SK-N-SH (cell line): ENCODE results near the gene IL4. TPM values are rescaled to one million over a fixed set of nuclear protein-coding genes. Genes with fewer than 3 reads are reported as not detected.

Experiments
- CTCF ChIA-PET: fragments of 300-600, 350-600 bp; formaldehyde crosslinking; extraction: SDS; loops from one replicate; lab custom pipeline; 2021; lab: Yijun Ruan, JAX
- POLR2A ChIA-PET: fragments of 350-600 bp; sonication (Branson Sonifier 250); formaldehyde crosslinking; extraction: SDS; loops from one replicate; lab custom pipeline; 2020; ENCODE audit warnings: antibody characterized with exemption, inconsistent platforms; lab: Yijun Ruan, JAX
- DNase-seq: peaks from one replicate; pipeline ENCODE4 v3.0.0; 2012
- H2AFZ ChIP-seq: fragments of 200-600 bp; sonication (generic); 2 replicates; pipeline ENCODE4 v1.8.1; 2016; ENCODE audit warnings: antibody characterized with exemption, mild to moderate bottlenecking, low read depth
- H3F3A ChIP-seq: fragments of 200-600 bp; sonication (generic); replicated peaks from 2 replicates; pipeline ENCODE3; 2016; ENCODE audit warnings: antibody characterized with exemption, mild to moderate bottlenecking; ENCODE audit not compliant: insufficient read depth
- H3K27ac ChIP-seq, 2 experiments: fragments of 200-500 bp in 1 of 2; fragments of 200-600 bp in 1 of 2; sonication (Bioruptor generic) in 1 of 2; sonication (generic), shearing (Covaris generic) in 1 of 2; 2 replicates each; pipeline versions ENCODE4 v1.5.1 to v1.6.1; 2014 to 2016; ENCODE audit warnings: low read depth in 2 of 2, inconsistent platforms in 1 of 2, low read length in 1 of 2, mild to moderate bottlenecking in 1 of 2, mixed read lengths in 1 of 2
- H3K27me3 ChIP-seq: fragments of 200-600 bp; sonication (generic), shearing (Covaris generic); 2 replicates; pipeline ENCODE4 v1.6.1; 2016; ENCODE audit warnings: mixed run types; ENCODE audit not compliant: insufficient read depth
- H3K36me3 ChIP-seq, 2 experiments: fragments of 200-500 bp in 1 of 2; fragments of 200-600 bp in 1 of 2; sonication (Bioruptor generic) in 1 of 2; sonication (generic) in 1 of 2; replicated peaks in 1 of 2; 2 replicates each; pipeline versions ENCODE3 to v1.5.1; 2014 to 2016; ENCODE audit warnings: low read length in 1 of 2, mild to moderate bottlenecking in 1 of 2; ENCODE audit not compliant: insufficient read depth in 2 of 2, control insufficient read depth in 1 of 2
- H3K4me1 ChIP-seq, 2 experiments: fragments of 200-500 bp in 1 of 2; fragments of 200-600 bp in 1 of 2; sonication (Bioruptor generic) in 1 of 2; sonication (generic), shearing (Covaris generic) in 1 of 2; 2 replicates each; pipeline versions ENCODE4 v1.5.1 to v1.6.1; 2014 to 2016; ENCODE audit warnings: low read depth in 1 of 2, low read length in 1 of 2, mixed run types in 1 of 2; ENCODE audit not compliant: insufficient read depth in 2 of 2, control insufficient read depth in 1 of 2
- H3K4me2 ChIP-seq: fragments of 200-600 bp; sonication (generic), shearing (Covaris generic); 2 replicates; pipeline ENCODE4 v1.6.1; 2017; ENCODE audit warnings: mixed run types
- H3K4me3 ChIP-seq, 2 experiments: fragments of 200-500 bp in 1 of 2; fragments of 200-600 bp in 1 of 2; sonication (Bioruptor generic) in 1 of 2; sonication (generic), shearing (Covaris generic) in 1 of 2; 2 replicates each; pipeline versions ENCODE4 v1.5.1 to v1.8.1; 2014 to 2016; ENCODE audit warnings: low read depth in 2 of 2, inconsistent platforms in 1 of 2, low read length in 1 of 2, mild to moderate bottlenecking in 1 of 2, mixed read lengths in 1 of 2, moderate library complexity in 1 of 2
- H3K79me2 ChIP-seq: fragments of 200-600 bp; sonication (generic); 2 replicates; pipeline ENCODE4 v1.8.1; 2017; ENCODE audit warnings: mild to moderate bottlenecking; ENCODE audit not compliant: insufficient read depth
- H3K9ac ChIP-seq: fragments of 200-600 bp; sonication (generic); 2 replicates; pipeline ENCODE4 v1.6.1; 2017; ENCODE audit warnings: mixed run types
- H3K9me2 ChIP-seq: fragments of 200-600 bp; sonication (generic); 2 replicates; pipeline ENCODE4 v1.6.1; 2017; ENCODE audit warnings: mixed run types
- H3K9me3 ChIP-seq: fragments of 200-600 bp; sonication (generic); 2 replicates; pipeline ENCODE4 v1.6.1; 2017; ENCODE audit warnings: mixed run types, mild to moderate bottlenecking, moderate library complexity
- H4K20me1 ChIP-seq: fragments of 200-600 bp; sonication (generic); 2 replicates; pipeline ENCODE4 v1.6.1; 2017; ENCODE audit warnings: mild to moderate bottlenecking, mixed run types; ENCODE audit not compliant: insufficient read depth
- ELF1 ChIP-seq: IDR thresholded peaks from 2 replicates; pipeline ENCODE4 v1.4.0; 2012
- FOXJ3 ChIP-seq: sonication (generic); formaldehyde crosslinking; IDR thresholded peaks from 2 replicates; pipeline ENCODE4 v1.5.1; 2020; ENCODE audit warnings: mild to moderate bottlenecking, missing genetic modification reagents
- MAX ChIP-seq: IDR thresholded peaks from 2 replicates; pipeline ENCODE4 v1.4.0; 2012; ENCODE audit warnings: low read depth
- MEF2A ChIP-seq: IDR thresholded peaks from 2 replicates; pipeline ENCODE4 v1.4.0; 2012; ENCODE audit warnings: low read depth, borderline replicate concordance
- MXI1 ChIP-seq: IDR thresholded peaks from 2 replicates; pipeline ENCODE4 v1.6.1; 2012; ENCODE audit warnings: mild to moderate bottlenecking, low read depth, low read length, improper control_type of control experiment
- RFX5 ChIP-seq: IDR thresholded peaks from 2 replicates; pipeline ENCODE4 v1.6.1; 2012; ENCODE audit warnings: mild to moderate bottlenecking, improper control_type of control experiment, low read length
- SMC3 ChIP-seq: IDR thresholded peaks from 2 replicates; pipeline ENCODE4 v1.6.1; 2012; ENCODE audit warnings: low read depth, low read length, improper control_type of control experiment
- TCF12 ChIP-seq: IDR thresholded peaks from 2 replicates; pipeline ENCODE4 v1.4.0; 2012
- USF1 ChIP-seq: IDR thresholded peaks from 2 replicates; pipeline ENCODE4 v1.4.0; 2012; ENCODE audit warnings: low read depth, borderline replicate concordance
- ZBTB33 ChIP-seq: IDR thresholded peaks from 2 replicates; pipeline ENCODE4 v1.4.0; 2012; ENCODE audit warnings: low read depth, borderline replicate concordance
- WGBS: methylation state at CpG from one replicate; pipeline ENCODE4 v1.1.6; 2017; ENCODE audit warnings: low lambda C conversion rate; 5-methylcytosine and 5-hydroxymethylcytosine counted together
- polyA plus RNA-seq, 3 experiments: library from polyadenylated mRNA; depleted of rRNA; stranded (reverse); fragments of >200 nt; gene quantifications; 2 replicates each; pipeline ENCODE4 v1.2.3, GENCODE V29; 2012
- TF ChIP-seq, protein P1 (sequence below): fragments of 150-350 bp; IDR thresholded peaks from 2 replicates; pipeline ENCODE4 v1.6.1; 2016; ENCODE audit warnings: mild to moderate bottlenecking, low read depth, low read length

Gene IL4
- polyA plus RNA-seq, 1 of the 3 experiments (the other 2 are of a cell fraction): not detected

DNA sequence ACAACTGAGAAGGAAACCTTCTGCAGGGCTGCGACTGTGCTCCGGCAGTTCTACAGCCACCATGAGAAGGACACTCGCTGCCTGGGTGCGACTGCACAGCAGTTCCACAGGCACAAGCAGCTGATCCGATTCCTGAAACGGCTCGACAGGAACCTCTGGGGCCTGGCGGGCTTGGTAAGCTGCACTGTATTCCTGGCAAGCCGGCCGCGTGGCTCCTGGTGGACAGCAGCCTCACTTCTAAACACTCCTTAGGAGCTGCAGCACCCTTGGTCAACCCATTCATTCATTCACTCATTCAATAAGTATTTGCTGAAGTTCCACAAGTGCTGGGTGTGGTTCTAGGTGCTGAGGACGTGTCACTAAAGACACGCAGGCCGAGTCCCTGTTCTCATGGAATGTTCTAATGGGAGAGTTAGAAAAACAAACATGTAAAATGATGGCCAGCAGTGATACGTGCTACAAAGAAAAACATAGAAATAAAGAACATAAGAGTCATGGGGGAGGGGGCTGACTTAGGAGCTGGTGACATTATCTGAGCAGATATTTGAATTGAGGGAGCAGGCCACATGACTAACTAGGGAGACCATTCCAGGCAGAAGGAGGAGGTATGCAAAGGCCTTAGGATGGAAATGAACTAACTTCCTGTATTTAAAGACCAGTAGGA lies 6.1 kb downstream of the IL4 start:
- H3K4me3 ChIP-seq: no peak overlapping the region
- no peak overlapping the region for H3K4me2 ChIP-seq
- H3K36me3 ChIP-seq: no peaks in the 10 kb centered on the region
- H4K20me1 ChIP-seq: no peaks in the 10 kb centered on the region
- no peaks in the 10 kb centered on the region for H3K79me2 ChIP-seq
- no peak overlapping the region for H2AFZ ChIP-seq
- ChIA-PET POLR2A (no interaction called here), CTCF (no interaction called here)
- no peak for DNase-seq
- peaks cover 21% of the 10 kb centered on the region for H3F3A ChIP-seq
- H3K9ac ChIP-seq: no peak overlapping the region
- TF ChIP-seq MXI1: no peak
- TF ChIP-seq SMC3: no peak
- no peak for TF ChIP-seq MAX
- TF ChIP-seq MEF2A: no peak
- no peak for TF ChIP-seq FOXJ3 (CRISPR knock-in tag)
- TF ChIP-seq ZBTB33: no peak
- H3K27ac ChIP-seq: no peak overlapping the region
- no peaks in the 10 kb centered on the region for H3K9me2 ChIP-seq
- no peaks in the 10 kb centered on the region for H3K9me3 ChIP-seq
- H3K4me1 ChIP-seq: peaks cover 0 to 21% of the 10 kb centered on the region in 2 experiments; a peak in 3 of 4 replicates
- WGBS: 96% methylated on average over 15 of the region's 15 CpGs
- no peaks in the 10 kb centered on the region for H3K27me3 ChIP-seq

DNA sequence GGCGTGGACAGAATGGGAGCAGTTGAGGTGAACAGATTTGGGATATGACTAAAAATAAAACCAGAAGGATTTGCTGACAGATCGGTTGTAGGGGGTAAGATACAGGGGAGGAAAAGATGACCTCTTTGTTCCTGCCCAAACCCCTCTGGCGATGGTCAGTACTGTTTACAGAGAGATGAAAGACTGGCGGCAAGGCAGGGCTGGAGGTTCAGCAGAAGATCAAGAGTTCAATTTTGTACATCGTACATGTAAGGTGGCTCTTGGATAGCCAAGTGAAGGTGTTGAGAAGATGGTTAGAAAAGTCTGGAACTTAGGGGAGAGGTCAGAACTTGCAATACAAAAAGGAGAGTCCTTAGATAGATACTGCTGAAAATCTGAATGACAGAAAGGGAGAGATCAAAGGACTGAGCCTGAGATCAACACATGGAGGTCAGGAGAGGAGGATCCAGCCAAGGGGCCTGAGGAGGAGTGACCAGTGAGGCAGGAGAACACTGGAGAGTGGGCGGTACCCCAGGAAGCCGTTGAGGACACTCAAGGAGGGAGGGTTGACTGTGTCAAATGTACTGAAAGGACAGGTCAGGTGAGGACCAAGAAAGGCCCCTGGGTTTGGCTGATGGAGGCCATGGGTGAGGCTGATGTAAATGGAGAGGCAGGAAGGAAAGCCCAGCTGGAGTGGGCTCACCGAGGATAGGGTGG lies 7.1 kb downstream of the IL4 start:
- CTCF ChIA-PET: interaction anchor here (0.8 kb wide), 1 partner anchor 180 kb away, joined by 3 read pairs; no protein-coding TSS in a partner anchor
- DNase-seq: no peak

More for the DNA sequence above, 7.1 kb downstream of the IL4 start:
- no peaks in the 10 kb centered on the region for H3K9me3 ChIP-seq
- H3K27ac ChIP-seq: no peak overlapping the region
- TF ChIP-seq, protein P1, sequence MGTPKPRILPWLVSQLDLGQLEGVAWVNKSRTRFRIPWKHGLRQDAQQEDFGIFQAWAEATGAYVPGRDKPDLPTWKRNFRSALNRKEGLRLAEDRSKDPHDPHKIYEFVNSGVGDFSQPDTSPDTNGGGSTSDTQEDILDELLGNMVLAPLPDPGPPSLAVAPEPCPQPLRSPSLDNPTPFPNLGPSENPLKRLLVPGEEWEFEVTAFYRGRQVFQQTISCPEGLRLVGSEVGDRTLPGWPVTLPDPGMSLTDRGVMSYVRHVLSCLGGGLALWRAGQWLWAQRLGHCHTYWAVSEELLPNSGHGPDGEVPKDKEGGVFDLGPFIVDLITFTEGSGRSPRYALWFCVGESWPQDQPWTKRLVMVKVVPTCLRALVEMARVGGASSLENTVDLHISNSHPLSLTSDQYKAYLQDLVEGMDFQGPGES: no peak
- TF ChIP-seq RFX5 (no peak), ELF1 (no peak), TCF12 (no peak), USF1 (no peak)
- H3K9ac ChIP-seq: no peak overlapping the region
- H4K20me1 ChIP-seq: no peaks in the 10 kb centered on the region
- H3K4me1 ChIP-seq: peaks cover 0 to 16% of the 10 kb centered on the region in 2 experiments; a peak in 2 of 4 replicates
- H3K79me2 ChIP-seq: no peaks in the 10 kb centered on the region
- H2AFZ ChIP-seq: no peak overlapping the region
- POLR2A ChIA-PET: no interaction called here
- 85% methylated on average over 8 of the region's 8 CpGs for WGBS
- H3K36me3 ChIP-seq: no peaks in the 10 kb centered on the region
- H3K27me3 ChIP-seq: no peaks in the 10 kb centered on the region
- H3K4me3 ChIP-seq: no peak overlapping the region
- H3F3A ChIP-seq: peaks cover 17% of the 10 kb centered on the region
- H3K4me2 ChIP-seq: no peak overlapping the region
- H3K9me2 ChIP-seq: no peaks in the 10 kb centered on the region
